SK-N-MC (cell line): ENCODE data around the gene TNFRSF8.

Experiments
- EZH2 ChIP-seq: fragments of 200-600 bp; sonication (generic); IDR thresholded peaks from one replicate; pipeline ENCODE4 v1.6.1; 2017; ENCODE audit warnings: antibody characterized with exemption
- POLR2AphosphoS5 ChIP-seq: IDR thresholded peaks from 2 replicates; pipeline ENCODE4 v1.6.1; 2012; ENCODE audit warnings: mild to moderate bottlenecking, low read depth, low read length, borderline replicate concordance

- no peak for TF ChIP-seq POLR2AphosphoS5
- no peak for TF ChIP-seq EZH2
These were observed 16.4 kb upstream of the TNFRSF8 start for GRCh38 chr1:12046749-12047119.
